DND-41 (cell line): ENCODE data around the gene NOS1AP.

ENCODE experiments used
- EZH2 ChIP-seq: IDR thresholded peaks from 3 replicates; pipeline ENCODE4 v1.6.1; 2012; ENCODE audit warnings: borderline replicate concordance, low read depth, mild to moderate bottlenecking, moderate library complexity, low read length, inconsistent platforms; ENCODE audit not compliant: severe bottlenecking
- TF ChIP-seq, protein P1 (sequence below): IDR thresholded peaks from 2 replicates; pipeline ENCODE4 v1.5.1; 2012; ENCODE audit warnings: borderline replicate concordance, low read length, moderate library complexity, mild to moderate bottlenecking; ENCODE audit not compliant: poor library complexity, severe bottlenecking; ENCODE audit errors: extremely low read depth

DNA sequence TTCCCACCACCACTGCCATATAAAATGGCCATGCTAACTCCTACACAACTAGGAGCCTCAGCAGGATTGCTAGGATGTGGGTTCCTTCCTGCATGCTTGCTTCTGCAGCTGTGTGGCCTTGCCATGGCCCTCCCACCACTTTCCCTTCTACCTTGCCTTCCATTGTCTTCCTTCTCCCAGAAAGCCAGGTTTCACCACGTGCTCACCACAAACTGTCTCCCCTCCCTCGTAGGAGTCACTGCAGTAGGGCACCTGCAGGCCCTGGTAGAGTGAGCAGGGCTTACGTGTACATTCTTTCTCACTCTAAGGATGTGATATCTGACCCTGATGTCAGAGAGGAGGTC lies 315.8 kb downstream of the NOS1AP start:
- TF ChIP-seq, protein P1, sequence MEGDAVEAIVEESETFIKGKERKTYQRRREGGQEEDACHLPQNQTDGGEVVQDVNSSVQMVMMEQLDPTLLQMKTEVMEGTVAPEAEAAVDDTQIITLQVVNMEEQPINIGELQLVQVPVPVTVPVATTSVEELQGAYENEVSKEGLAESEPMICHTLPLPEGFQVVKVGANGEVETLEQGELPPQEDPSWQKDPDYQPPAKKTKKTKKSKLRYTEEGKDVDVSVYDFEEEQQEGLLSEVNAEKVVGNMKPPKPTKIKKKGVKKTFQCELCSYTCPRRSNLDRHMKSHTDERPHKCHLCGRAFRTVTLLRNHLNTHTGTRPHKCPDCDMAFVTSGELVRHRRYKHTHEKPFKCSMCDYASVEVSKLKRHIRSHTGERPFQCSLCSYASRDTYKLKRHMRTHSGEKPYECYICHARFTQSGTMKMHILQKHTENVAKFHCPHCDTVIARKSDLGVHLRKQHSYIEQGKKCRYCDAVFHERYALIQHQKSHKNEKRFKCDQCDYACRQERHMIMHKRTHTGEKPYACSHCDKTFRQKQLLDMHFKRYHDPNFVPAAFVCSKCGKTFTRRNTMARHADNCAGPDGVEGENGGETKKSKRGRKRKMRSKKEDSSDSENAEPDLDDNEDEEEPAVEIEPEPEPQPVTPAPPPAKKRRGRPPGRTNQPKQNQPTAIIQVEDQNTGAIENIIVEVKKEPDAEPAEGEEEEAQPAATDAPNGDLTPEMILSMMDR, result no peak
- TF ChIP-seq EZH2, result no peak
